Endothelial cell (in vitro differentiated cells): ENCODE measurements around the gene VIT. TPM values are rescaled to one million over a fixed set of nuclear protein-coding genes. Genes with fewer than 3 reads are reported as not detected.

Experiments
- DNase-seq: peaks from one replicate; pipeline ENCODE4 v3.0.0; 2021; ENCODE audit warnings: low spot score
- H3K27ac Mint-ChIP-seq: one replicate; pipeline ENCODE4 v1.8.0; 2021; ENCODE audit warnings: mixed read lengths, inconsistent platforms; ENCODE audit not compliant: unreplicated experiment
- H3K27me3 Mint-ChIP-seq: one replicate; pipeline ENCODE4 v1.8.0; 2021; ENCODE audit warnings: mild to moderate bottlenecking, moderate library complexity, mixed read lengths, inconsistent platforms; ENCODE audit not compliant: unreplicated experiment
- H3K36me3 Mint-ChIP-seq: one replicate; pipeline ENCODE4 v1.8.0; 2021; ENCODE audit warnings: mild to moderate bottlenecking, low read depth, mixed read lengths, inconsistent platforms; ENCODE audit not compliant: unreplicated experiment
- H3K4me1 Mint-ChIP-seq: one replicate; pipeline ENCODE4 v1.8.0; 2021; ENCODE audit warnings: mild to moderate bottlenecking, mixed read lengths, inconsistent platforms; ENCODE audit not compliant: unreplicated experiment
- H3K4me3 Mint-ChIP-seq: one replicate; pipeline ENCODE4 v1.8.0; 2021; ENCODE audit warnings: mild to moderate bottlenecking, mixed read lengths, inconsistent platforms; ENCODE audit not compliant: unreplicated experiment
- H3K9me3 Mint-ChIP-seq: one replicate; pipeline ENCODE4 v1.8.0; 2021; ENCODE audit warnings: mixed read lengths, inconsistent platforms; ENCODE audit not compliant: unreplicated experiment
- total RNA-seq: library from RNA; stranded (reverse); fragmentation: NEBNext Ultra II Directional; extraction: Animal tissue kit (Norgen Biotek cat#: 25700); gene quantifications from one replicate; pipeline ENCODE4 v1.2.1, GENCODE V29; 2021; ENCODE audit not compliant: unreplicated experiment
- TF ChIP-seq, protein P1 (sequence below): fragments of 200-600 bp; sonication (generic); IDR thresholded peaks from one replicate; pipeline ENCODE4 v1.5.0; 2021; ENCODE audit warnings: antibody characterized with exemption; ENCODE audit not compliant: unreplicated experiment

Gene VIT
- total RNA-seq, 1 donor from 2014 or later = 3.6 TPM

DNA sequence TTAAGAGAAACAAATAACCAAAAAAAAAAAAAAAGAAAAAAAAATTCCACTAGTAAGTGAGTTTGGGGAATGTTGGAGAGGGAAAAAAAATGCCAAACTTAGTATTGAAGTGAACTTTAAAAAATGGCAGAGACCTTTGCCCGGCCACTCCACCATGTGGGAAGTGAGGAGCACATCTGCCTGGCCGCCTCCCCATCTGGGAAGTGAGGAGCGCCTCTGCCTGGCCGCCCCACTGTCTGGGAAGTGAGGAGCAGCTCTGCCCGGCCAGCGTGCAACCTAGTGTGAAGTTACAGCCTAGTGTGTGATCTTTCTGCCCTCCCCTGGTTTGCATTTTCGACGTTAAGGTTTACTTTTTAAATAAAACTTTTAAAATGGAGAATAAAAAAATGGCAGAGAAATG is 33.9 kb upstream of the VIT start:
- Mint-ChIP-seq H3K4me3 (no peak overlapping the region), H3K4me1 (peaks cover 5% of the 10 kb centered on the region), H3K9me3 (no peaks in the 10 kb centered on the region), H3K36me3 (no peaks in the 10 kb centered on the region), H3K27ac (no peak overlapping the region), H3K27me3 (no peaks in the 10 kb centered on the region)
- TF ChIP-seq, protein P1, sequence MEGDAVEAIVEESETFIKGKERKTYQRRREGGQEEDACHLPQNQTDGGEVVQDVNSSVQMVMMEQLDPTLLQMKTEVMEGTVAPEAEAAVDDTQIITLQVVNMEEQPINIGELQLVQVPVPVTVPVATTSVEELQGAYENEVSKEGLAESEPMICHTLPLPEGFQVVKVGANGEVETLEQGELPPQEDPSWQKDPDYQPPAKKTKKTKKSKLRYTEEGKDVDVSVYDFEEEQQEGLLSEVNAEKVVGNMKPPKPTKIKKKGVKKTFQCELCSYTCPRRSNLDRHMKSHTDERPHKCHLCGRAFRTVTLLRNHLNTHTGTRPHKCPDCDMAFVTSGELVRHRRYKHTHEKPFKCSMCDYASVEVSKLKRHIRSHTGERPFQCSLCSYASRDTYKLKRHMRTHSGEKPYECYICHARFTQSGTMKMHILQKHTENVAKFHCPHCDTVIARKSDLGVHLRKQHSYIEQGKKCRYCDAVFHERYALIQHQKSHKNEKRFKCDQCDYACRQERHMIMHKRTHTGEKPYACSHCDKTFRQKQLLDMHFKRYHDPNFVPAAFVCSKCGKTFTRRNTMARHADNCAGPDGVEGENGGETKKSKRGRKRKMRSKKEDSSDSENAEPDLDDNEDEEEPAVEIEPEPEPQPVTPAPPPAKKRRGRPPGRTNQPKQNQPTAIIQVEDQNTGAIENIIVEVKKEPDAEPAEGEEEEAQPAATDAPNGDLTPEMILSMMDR = no peak
- DNase-seq = no peak

DNA sequence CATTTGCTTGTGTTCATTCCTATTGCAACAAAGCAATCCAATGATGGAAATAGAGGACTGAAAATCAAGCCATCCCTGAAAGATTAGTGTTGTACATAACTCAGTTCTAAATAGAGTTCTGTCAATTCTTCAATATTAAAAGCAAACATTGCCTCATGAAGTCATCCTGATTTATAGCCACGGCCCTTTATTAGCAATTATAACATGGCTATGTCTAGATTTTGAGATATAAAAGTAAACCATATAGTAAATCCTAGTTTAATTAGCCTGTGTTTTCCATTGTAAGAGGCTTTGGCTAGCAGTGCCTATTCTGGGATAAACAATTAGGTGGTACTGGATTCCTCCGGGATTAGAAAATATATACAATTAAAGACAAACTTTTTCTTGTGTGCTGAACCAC is 33.2 kb upstream of the VIT start:
- no peak overlapping the region for H3K27ac Mint-ChIP-seq
- no peak overlapping the region for H3K4me3 Mint-ChIP-seq
- H3K36me3 Mint-ChIP-seq = no peaks in the 10 kb centered on the region
- DNase-seq = no peak
- TF ChIP-seq, protein P1 = no peak
- no peaks in the 10 kb centered on the region for H3K9me3 Mint-ChIP-seq
- no peaks in the 10 kb centered on the region for H3K27me3 Mint-ChIP-seq
- peaks cover 10% of the 10 kb centered on the region for H3K4me1 Mint-ChIP-seq

GRCh38 chr2:36663851-36664695 is 32.4 kb upstream of the VIT start:
- Mint-ChIP-seq H3K27ac (no peak overlapping the region), H3K4me3 (no peak overlapping the region), H3K27me3 (no peaks in the 10 kb centered on the region), H3K36me3 (no peaks in the 10 kb centered on the region), H3K4me1 (peaks cover 13% of the 10 kb centered on the region), H3K9me3 (no peaks in the 10 kb centered on the region)
- TF ChIP-seq, protein P1 = peak; percentile 78
- no peak for DNase-seq

GRCh38 chr2:36664696-36665076 is 31.8 kb upstream of the VIT start:
- Mint-ChIP-seq H3K9me3 (no peaks in the 10 kb centered on the region), H3K27ac (no peak overlapping the region), H3K27me3 (no peaks in the 10 kb centered on the region), H3K4me1 (peaks cover 13% of the 10 kb centered on the region), H3K4me3 (no peak overlapping the region), H3K36me3 (no peaks in the 10 kb centered on the region)
- no peak for DNase-seq
- TF ChIP-seq, protein P1 = no peak

DNA sequence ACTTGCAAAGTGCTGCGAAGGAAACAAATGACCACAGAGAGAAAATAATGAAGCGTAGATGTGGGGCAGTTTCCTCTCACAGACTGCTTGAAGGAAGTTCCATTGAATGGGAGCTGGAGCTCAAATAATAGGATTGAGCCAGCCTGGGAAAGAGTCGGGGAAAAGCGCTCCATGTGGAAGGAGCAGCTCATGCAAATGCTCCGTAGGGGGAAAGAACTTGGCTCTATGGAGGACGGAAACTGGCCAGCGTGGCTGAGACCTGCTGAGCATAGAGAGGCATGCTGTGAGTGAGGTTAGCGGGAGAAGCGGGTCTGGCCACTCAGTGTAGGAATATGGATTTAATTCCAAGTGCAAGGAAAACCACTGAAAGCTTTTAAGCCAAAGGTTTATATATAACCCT is 28.6 kb upstream of the VIT start:
- H3K4me1 Mint-ChIP-seq = peaks cover 13% of the 10 kb centered on the region
- no peak overlapping the region for H3K27ac Mint-ChIP-seq
- DNase-seq = peak; percentile 26
- no peaks in the 10 kb centered on the region for H3K36me3 Mint-ChIP-seq
- no peaks in the 10 kb centered on the region for H3K9me3 Mint-ChIP-seq
- no peaks in the 10 kb centered on the region for H3K27me3 Mint-ChIP-seq
- H3K4me3 Mint-ChIP-seq = no peak overlapping the region
- TF ChIP-seq, protein P1 = no peak
